K562 (cell line): ENCODE data around the gene FOSL1. TPM values are rescaled to one million over a fixed set of nuclear protein-coding genes. Genes with fewer than 3 reads are reported as not detected.

ENCODE experiments used
- ASH1L ChIP-seq: fragments of 450-650 bp; IDR thresholded peaks from 2 replicates; pipeline ENCODE4 v1.6.1; 2018; ENCODE audit warnings: borderline replicate concordance, mild to moderate bottlenecking, low read depth; ENCODE audit not compliant: partially characterized antibody
- BRCA1 ChIP-seq, 2 experiments: fragments of 450-650 bp in 1 of 2; sonication (generic) in 1 of 2; formaldehyde crosslinking in 1 of 2; IDR thresholded peaks; 2 replicates each; pipeline versions ENCODE4 v1.5.0 to v1.6.1; 2017 to 2020; ENCODE audit warnings: mild to moderate bottlenecking in 1 of 2, missing genetic modification reagents in 1 of 2
- DMBX1 ChIP-seq: fragments of 250-450 bp; sonication (Bioruptor Pico); IDR thresholded peaks from 2 replicates; pipeline ENCODE4 v1.8.0; 2022; ENCODE audit warnings: inconsistent platforms, mild to moderate bottlenecking, moderate library complexity, borderline replicate concordance
- ELF1 ChIP-seq: fragments of 200-800 bp; sonication (Bioruptor generic); IDR thresholded peaks from 2 replicates; pipeline ENCODE4 v1.6.1; 2016; ENCODE audit warnings: missing genetic modification characterization, missing compliant biosample characterization
- GATAD2A ChIP-seq: fragments of 450-650 bp; IDR thresholded peaks from 2 replicates; pipeline ENCODE4 v1.6.1; 2017
- MAFF ChIP-seq: IDR thresholded peaks from 2 replicates; pipeline ENCODE4 v1.6.1; 2012; ENCODE audit warnings: low read length, improper control_type of control experiment
- MECOM ChIP-seq: fragments of 250-450 bp; sonication (Bioruptor Pico); IDR thresholded peaks from 2 replicates; pipeline ENCODE4 v1.8.0; 2022; ENCODE audit warnings: inconsistent platforms
- MTA1 ChIP-seq: fragments of 450-650 bp; IDR thresholded peaks from 2 replicates; pipeline ENCODE4 v1.6.1; 2017; ENCODE audit warnings: borderline replicate concordance
- MYBL2 ChIP-seq, 2 experiments: fragments of 450-650 bp in 1 of 2; sonication (generic) in 1 of 2; formaldehyde crosslinking in 1 of 2; IDR thresholded peaks; 2 replicates each; pipeline versions ENCODE4 v1.6.1 to v1.8.1; 2017 to 2022; ENCODE audit warnings: borderline replicate concordance in 1 of 2, inconsistent platforms in 1 of 2, low read depth in 1 of 2, mild to moderate bottlenecking in 1 of 2, missing genetic modification reagents in 1 of 2, moderate library complexity in 1 of 2
- NCOR1 ChIP-seq: fragments of 450-650 bp; IDR thresholded peaks from 2 replicates; pipeline ENCODE4 v1.6.1; 2016; ENCODE audit warnings: mild to moderate bottlenecking, moderate library complexity
- PTTG1 ChIP-seq: fragments of 450-650 bp; IDR thresholded peaks from 2 replicates; pipeline ENCODE4 v1.6.1; 2016; ENCODE audit warnings: low read depth, mild to moderate bottlenecking, missing genetic modification characterization, missing compliant biosample characterization
- SRSF7 ChIP-seq: fragments of 200-400 bp; formaldehyde crosslinking; optimal IDR thresholded peaks from 2 replicates; pipeline ENCODE3; 2017; ENCODE audit warnings: mild to moderate bottlenecking, low read depth, low read length
- TCFL5 ChIP-seq: fragments of 250-450 bp; sonication (Bioruptor Pico); conservative IDR thresholded peaks from 2 replicates; pipeline ENCODE4 v1.6.1; 2021; ENCODE audit warnings: mild to moderate bottlenecking, moderate library complexity, matching md5 sums
- ZNF354B ChIP-seq: fragments of 250-450 bp; sonication (Bioruptor Pico); IDR thresholded peaks from 2 replicates; pipeline ENCODE4 v1.4.0; 2020
- polyA plus RNA-seq, 8 experiments: library from polyadenylated mRNA; depleted of rRNA in 4 of 8; stranded (reverse) in 5 of 8; unstranded in 3 of 8; fragments of >200 nt; fragmentation: Nextera tagmentation in 2 of 8; fragmentation: Illumina TruSeq in 1 of 8; extraction: Ambion mirVana in 2 of 8; extraction: Trizol in 1 of 8; gene quantifications; 2 replicates each; pipeline versions ENCODE4 v1.2.1 to v1.2.3, GENCODE V29; 2011 to 2014; ENCODE audit warnings: inconsistent platforms in 1 of 8, missing spikeins in 1 of 8
- total RNA-seq, 7 experiments: library from RNA; depleted of rRNA in 6 of 7; stranded (reverse); fragments of >200 nt in 6 of 7; fragmentation: Illumina TruSeq in 2 of 7; extraction: Trizol in 2 of 7; gene quantifications; 2 replicates each; pipeline versions ENCODE4 v1.2.1 to v1.2.3, GENCODE V29; 2011 to 2021; ENCODE audit warnings: low replicate concordance in 1 of 7
- TF ChIP-seq, protein P1 (sequence below): sonication (generic); formaldehyde crosslinking; IDR thresholded peaks from 2 replicates; pipeline ENCODE4 v1.8.1; 2023; ENCODE audit warnings: missing genetic modification reagents, mild to moderate bottlenecking, borderline replicate concordance
- TF ChIP-seq, protein P2 (sequence below): sonication (generic); formaldehyde crosslinking; IDR thresholded peaks from 2 replicates; pipeline ENCODE4 v1.8.0; 2022; ENCODE audit warnings: mild to moderate bottlenecking, low read depth, missing genetic modification reagents
- TF ChIP-seq, protein P3 (sequence below): fragments of 450-650 bp; IDR thresholded peaks from 2 replicates; pipeline ENCODE4 v1.6.1; 2018; ENCODE audit not compliant: partially characterized antibody

FOSL1 gene
- total and polyA plus RNA-seq, 9 of the 15 experiments (the other 6 are each of a cell fraction or from before 2014, with no cell fraction given): 3.5 to 39.6 (median 10.0) TPM

DNA sequence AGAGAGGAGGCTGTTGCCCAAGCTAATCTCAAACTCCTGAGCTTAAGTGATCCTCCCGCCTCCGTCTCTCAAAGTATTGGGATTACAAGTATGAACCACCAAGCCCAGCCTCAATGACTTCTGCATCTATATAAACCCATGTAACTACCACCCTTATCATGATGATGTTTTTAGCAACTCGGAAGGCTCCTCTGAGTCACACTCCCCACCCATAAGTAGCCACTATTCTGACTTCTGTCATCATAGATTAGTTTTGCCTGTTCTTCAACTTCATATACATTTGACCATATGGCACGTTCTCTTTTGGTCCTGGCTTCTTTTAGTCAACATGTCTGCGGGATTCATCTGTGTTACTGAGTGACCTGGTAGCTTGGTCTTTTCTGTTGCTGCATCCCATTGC lies 6.4 kb upstream of the FOSL1 start (continued):
- TF ChIP-seq, protein P1, sequence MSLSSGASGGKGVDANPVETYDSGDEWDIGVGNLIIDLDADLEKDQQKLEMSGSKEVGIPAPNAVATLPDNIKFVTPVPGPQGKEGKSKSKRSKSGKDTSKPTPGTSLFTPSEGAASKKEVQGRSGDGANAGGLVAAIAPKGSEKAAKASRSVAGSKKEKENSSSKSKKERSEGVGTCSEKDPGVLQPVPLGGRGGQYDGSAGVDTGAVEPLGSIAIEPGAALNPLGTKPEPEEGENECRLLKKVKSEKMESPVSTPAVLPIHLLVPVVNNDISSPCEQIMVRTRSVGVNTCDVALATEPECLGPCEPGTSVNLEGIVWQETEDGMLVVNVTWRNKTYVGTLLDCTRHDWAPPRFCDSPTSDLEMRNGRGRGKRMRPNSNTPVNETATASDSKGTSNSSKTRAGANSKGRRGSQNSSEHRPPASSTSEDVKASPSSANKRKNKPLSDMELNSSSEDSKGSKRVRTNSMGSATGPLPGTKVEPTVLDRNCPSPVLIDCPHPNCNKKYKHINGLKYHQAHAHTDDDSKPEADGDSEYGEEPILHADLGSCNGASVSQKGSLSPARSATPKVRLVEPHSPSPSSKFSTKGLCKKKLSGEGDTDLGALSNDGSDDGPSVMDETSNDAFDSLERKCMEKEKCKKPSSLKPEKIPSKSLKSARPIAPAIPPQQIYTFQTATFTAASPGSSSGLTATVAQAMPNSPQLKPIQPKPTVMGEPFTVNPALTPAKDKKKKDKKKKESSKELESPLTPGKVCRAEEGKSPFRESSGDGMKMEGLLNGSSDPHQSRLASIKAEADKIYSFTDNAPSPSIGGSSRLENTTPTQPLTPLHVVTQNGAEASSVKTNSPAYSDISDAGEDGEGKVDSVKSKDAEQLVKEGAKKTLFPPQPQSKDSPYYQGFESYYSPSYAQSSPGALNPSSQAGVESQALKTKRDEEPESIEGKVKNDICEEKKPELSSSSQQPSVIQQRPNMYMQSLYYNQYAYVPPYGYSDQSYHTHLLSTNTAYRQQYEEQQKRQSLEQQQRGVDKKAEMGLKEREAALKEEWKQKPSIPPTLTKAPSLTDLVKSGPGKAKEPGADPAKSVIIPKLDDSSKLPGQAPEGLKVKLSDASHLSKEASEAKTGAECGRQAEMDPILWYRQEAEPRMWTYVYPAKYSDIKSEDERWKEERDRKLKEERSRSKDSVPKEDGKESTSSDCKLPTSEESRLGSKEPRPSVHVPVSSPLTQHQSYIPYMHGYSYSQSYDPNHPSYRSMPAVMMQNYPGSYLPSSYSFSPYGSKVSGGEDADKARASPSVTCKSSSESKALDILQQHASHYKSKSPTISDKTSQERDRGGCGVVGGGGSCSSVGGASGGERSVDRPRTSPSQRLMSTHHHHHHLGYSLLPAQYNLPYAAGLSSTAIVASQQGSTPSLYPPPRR (CRISPR knock-in tag): no peak
- TF ChIP-seq TCFL5 (CRISPR knock-in tag) (no peak), NCOR1 (peak; percentile 43; the same call in 1 of the 2 replicates), DMBX1 (CRISPR knock-in tag) (no peak), MECOM (CRISPR knock-in tag) (no peak), ZNF354B (CRISPR knock-in tag) (0 out of 2 replicates have a peak, but pooled peaks have one; percentile 2), BRCA1 (IDR thresholded peaks at IDR 0.05) (no peak), BRCA1 (CRISPR knock-in tag; IDR thresholded peaks at IDR 0.05) (no peak), GATAD2A (no peak), MAFF (no peak), SRSF7 (no peak), ASH1L (no peak), PTTG1 (tag) (no peak), MYBL2 (IDR thresholded peaks at IDR 0.05; ENCODE audit: low read depth) (no peak), MYBL2 (CRISPR knock-in tag; IDR thresholded peaks at IDR 0.05; ENCODE audit: borderline replicate concordance) (no peak), ELF1 (no peak), MTA1 (no peak)
- TF ChIP-seq, protein P2, sequence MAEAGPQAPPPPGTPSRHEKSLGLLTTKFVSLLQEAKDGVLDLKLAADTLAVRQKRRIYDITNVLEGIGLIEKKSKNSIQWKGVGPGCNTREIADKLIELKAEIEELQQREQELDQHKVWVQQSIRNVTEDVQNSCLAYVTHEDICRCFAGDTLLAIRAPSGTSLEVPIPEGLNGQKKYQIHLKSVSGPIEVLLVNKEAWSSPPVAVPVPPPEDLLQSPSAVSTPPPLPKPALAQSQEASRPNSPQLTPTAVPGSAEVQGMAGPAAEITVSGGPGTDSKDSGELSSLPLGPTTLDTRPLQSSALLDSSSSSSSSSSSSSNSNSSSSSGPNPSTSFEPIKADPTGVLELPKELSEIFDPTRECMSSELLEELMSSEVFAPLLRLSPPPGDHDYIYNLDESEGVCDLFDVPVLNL (CRISPR knock-in tag): no peak
- TF ChIP-seq, protein P3, sequence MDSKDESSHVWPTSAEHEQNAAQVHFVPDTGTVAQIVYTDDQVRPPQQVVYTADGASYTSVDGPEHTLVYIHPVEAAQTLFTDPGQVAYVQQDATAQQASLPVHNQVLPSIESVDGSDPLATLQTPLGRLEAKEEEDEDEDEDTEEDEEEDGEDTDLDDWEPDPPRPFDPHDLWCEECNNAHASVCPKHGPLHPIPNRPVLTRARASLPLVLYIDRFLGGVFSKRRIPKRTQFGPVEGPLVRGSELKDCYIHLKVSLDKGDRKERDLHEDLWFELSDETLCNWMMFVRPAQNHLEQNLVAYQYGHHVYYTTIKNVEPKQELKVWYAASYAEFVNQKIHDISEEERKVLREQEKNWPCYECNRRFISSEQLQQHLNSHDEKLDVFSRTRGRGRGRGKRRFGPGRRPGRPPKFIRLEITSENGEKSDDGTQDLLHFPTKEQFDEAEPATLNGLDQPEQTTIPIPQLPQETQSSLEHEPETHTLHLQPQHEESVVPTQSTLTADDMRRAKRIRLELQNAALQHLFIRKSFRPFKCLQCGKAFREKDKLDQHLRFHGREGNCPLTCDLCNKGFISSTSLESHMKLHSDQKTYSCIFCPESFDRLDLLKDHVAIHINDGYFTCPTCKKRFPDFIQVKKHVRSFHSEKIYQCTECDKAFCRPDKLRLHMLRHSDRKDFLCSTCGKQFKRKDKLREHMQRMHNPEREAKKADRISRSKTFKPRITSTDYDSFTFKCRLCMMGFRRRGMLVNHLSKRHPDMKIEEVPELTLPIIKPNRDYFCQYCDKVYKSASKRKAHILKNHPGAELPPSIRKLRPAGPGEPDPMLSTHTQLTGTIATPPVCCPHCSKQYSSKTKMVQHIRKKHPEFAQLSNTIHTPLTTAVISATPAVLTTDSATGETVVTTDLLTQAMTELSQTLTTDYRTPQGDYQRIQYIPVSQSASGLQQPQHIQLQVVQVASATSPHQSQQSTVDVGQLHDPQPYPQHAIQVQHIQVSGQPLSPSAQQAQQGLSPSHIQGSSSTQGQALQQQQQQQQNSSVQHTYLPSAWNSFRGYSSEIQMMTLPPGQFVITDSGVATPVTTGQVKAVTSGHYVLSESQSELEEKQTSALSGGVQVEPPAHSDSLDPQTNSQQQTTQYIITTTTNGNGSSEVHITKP: no peak
